ENCODE measurements around the gene BICC1.

Gene BICC1

DNA sequence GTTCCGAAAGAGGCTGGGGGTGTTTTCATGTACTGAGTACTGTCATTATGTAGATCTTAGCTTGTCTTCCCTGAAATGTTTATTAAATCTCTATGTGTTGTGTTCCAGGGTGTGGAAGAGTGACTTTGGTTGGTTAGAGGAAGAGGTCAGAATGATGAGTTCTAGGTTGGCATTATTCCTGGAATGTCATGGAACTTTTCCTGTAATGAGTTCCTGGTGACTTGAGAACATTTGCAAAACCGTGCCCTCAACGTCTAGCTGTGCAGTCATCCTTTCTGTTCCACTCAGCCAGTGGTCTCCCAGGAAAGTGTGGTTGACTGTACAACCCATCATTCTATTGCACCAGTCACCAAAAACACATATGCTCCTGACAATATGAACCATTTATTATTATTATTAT is 129.6 kb downstream of the BICC1 start:
- in situ Hi-C loops (cut with MboI; ENCODE audit: low sequenced_read_pairs) = no loop called here

DNA sequence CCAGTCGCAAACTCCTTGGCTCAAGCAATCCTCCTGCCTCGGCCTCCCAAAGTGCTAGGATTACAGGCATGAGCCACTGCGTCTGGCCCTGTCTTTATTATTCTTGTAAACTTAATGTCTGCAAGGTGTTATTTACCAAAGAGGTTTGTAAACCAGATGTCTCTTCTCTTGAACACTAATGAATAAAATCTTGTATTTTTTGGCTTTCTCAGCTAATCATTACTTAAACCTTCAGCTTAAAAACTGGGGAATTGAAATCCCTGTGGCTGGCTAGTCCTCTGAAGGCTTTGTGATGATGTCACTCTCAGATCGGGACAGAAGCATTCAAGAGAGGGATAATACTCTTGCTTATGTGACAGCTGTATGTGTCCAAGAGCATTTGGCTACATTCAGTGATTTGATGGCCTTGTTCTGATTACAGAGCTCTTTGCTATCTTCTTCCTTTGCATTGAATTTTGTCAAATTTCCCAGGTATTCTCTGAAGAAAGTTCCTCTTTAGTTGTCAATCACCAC is 130.3 kb downstream of the BICC1 start:
- in situ Hi-C loops (cut with MboI; ENCODE audit: low sequenced_read_pairs) = no loop called here

DNA sequence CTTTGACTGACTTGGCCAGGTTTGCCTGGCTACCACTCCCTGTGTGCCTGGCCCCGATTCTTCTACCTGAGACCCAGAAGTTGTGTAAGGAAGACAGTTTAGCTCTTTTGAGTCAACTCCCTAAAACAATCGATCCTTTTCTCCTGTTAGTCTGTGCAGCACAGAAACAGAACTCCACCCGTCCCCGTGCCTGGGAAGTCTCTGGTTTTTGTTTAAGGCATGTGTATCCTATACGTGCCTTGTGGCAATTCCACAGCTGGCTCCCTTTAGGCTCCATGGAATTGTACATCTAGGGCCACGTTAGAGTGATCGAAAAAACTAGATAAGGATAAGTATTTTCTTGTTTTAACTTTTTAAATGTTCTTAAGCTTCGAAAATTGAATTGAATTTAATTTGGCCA is 131.6 kb downstream of the BICC1 start:
- in situ Hi-C loops (cut with MboI; ENCODE audit: low sequenced_read_pairs) = no loop called here

GRCh38 chr10:58645416-58646146 is 132.9 kb downstream of the BICC1 start:
- in situ Hi-C loops (cut with MboI; ENCODE audit: low sequenced_read_pairs) = no loop called here

DNA sequence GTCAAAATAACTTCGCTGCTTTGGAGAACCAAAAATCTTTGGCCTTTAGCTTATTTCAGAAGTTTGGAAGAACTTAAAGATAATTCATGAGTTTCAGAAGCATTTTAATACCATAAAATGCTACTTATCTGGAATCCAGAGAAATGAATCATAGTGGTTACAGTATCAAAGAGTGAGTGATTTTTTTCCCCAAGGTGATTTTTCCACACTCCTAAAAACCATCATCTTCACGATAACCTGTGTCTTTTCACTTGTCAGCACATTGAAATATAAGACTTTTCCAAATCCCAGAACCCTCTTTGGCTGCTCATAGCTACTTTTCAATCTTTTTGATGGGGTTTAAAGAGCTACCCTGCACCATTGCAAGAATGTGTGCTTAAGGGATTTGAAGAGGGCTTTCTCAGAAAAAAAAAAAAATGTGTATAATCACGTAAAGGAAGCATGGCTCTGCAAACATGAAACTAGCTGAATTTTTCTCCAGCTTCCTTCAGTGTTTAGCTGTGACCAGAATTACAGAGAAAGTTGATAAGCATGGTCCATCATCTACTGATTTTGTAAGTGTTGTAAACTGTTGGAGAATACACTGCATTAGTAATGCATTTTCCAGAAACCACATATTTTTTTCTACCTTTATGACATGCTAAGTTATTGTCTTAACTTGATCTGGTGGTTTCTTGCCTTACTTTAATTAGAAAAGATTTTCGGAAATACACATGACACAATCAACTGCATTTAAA is 134.9 kb downstream of the BICC1 start:
- in situ Hi-C loops (cut with MboI; ENCODE audit: low sequenced_read_pairs) = no loop called here

DNA sequence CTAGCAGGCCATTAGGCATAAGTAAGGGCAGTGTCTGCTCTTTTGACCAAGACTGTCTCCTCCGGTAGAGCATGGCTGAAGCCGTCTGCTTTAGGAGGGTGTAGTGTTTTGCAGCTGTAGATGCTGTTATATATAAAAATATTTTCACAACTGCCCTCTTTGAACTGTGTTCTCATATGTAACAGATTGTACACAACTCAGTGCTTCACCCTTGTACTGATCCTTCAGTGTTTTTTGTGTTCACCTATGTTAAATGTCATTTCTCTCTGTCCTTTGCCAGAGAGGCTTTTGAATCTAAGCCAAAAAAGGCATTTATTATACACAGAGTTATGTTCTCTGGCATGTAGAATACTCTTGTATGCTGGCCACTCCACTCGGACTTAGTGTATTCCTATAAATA is 135.5 kb downstream of the BICC1 start:
- in situ Hi-C loops (cut with MboI; ENCODE audit: low sequenced_read_pairs) = no loop called here

DNA sequence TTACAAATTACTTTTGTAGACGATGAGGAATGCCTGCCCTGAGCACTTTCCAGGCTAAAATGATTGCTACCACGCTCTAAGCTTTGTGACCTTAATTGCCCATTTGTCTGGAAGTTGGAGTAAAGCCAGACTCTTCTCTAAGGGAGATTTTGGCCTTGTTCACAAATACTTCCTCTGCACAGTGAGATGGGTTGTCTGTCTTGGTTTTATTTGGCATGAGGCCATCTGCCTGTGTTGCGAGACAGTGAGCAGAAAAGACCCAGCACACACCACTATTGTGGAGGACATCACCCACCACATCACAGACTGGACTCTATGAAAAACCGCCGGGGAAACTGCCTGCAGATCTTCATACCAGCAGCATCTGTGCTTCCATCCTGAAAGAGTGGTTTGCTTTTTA is 138.4 kb downstream of the BICC1 start:
- in situ Hi-C loops (cut with MboI; ENCODE audit: low sequenced_read_pairs) = no loop called here

DNA sequence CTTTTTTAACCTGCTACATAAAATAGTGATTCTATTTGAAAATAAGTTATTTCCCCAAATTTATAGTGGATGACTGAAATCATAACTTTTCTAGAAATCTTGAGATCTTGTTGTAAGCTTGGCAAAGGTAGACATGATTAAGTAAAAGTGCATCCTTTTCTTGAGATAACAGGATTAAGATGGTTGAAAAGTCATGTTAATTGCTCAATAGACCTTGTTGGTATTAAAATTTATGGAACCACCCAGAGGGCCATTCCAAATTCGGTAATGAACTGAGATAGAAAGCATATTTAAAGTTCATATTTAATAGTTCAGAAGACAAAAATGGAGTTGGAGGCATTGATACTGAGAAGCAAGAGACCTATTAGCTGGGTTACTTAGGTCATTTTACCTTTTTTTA is 139.1 kb downstream of the BICC1 start:
- in situ Hi-C loops (cut with MboI; ENCODE audit: low sequenced_read_pairs) = no loop called here

DNA sequence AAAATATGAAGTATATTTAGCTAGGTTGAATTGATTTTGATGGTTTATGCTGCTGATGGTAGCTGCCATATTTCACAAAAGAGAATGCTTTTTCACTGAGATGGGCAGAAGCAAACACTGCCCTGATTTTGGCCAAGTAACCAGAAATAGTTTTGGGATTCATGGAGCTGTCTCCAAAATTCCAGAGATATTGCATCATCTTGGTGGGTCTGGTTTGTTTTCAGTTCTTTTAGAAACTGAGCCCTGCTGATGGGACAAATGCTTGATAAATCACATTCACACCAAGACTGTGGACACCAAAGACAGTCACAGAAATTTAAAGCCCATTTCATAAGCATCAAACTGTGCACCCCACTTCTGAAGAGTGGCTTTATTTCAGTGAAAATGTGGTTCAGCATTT is 140.5 kb downstream of the BICC1 start:
- in situ Hi-C loops (cut with MboI; ENCODE audit: low sequenced_read_pairs) = no loop called here

DNA sequence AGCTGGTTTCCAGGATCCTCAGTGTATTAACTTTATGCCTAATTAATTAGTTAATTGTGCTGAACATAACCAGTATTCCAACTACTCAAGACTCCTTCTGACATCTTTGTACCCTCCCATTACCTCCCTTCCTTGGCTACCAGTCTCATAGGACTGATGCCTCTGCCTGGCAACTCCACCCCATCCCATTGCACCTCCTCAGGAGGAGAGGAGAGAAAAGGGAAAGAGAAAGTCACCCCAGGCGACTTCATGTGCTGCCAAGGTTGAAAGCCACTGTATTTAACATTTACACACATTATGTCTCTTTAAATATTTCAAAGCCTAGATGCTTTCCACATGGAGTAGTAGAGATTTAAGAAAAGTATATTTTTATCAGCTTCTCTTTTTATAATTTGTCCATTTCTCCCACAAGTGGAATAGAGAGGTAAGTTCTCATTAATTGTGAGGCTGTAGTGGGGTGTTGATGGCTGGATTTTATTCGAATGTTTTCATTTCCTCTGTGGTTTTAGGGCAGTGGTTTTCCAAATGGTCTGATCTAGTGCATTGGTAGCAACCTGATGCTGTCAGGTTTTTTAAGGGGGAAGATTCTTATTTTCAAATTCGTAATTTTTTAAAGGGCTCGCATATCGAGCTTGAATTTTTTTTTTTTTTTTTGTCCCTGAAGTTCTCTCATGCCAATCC is 148.0 kb downstream of the BICC1 start:
- in situ Hi-C loops (cut with MboI; ENCODE audit: low sequenced_read_pairs) = no loop called here

DNA sequence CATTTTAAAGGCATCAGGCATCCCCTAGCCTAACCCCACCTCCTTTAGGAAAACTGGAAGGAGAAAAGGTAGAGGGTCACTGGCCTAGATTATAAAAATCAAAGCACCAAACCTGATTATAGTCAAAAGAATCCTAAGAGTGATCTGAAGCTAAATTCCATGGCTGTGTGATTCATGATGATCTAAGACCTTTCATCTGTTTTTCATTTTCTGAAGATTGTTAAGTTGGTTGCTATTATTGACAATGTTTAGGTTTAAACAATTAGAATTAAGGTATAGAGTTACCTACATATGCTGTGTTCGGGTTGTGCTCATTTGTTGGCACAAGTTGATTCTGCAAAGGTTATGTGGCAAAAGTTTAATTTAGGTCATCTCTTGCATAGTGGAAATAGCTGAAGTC is 148.7 kb downstream of the BICC1 start:
- in situ Hi-C loops (cut with MboI; ENCODE audit: low sequenced_read_pairs) = no loop called here

GRCh38 chr10:58661902-58662301 is 149.2 kb downstream of the BICC1 start:
- in situ Hi-C loops (cut with MboI; ENCODE audit: low sequenced_read_pairs) = no loop called here

- in situ Hi-C loops (cut with MboI; ENCODE audit: low sequenced_read_pairs) = no loop called here
Measured at GRCh38 chr10:58662314-58662713, 149.6 kb downstream of the BICC1 start.

GRCh38 chr10:58665361-58665760 is 152.7 kb downstream of the BICC1 start:
- in situ Hi-C loops (cut with MboI; ENCODE audit: low sequenced_read_pairs) = no loop called here

GRCh38 chr10:58666024-58666423 is 153.4 kb downstream of the BICC1 start:
- in situ Hi-C loops (cut with MboI; ENCODE audit: low sequenced_read_pairs) = no loop called here

DNA sequence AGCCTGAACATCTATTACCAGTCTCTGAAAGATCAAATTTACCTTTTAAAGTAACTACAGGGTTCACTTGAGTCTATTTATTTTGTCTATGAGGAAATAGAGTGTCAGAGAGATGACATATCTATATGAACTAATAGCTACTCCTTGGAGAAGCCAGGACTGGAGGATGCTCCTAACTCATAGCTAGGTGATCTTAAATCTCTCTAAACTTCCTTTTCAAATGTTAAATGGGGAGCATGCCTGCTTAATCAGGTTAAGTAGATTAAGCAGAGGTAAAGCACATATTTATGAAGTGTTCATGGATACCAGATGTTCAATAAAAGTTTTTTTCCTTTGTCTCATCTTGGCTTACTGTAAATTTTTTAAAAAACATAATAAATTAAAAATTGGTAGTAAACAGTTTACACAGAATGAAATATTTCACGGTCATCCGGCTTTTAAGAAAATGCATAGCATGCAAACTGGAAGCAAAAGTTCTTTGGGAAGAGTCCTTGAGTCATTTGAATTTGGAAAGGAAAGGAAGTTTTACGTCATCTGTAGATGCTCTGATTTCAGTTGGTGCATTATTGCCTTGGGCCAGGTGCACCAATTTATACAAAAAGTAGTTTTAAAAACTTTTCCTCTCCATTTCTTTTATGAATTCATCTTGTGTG is 155.1 kb downstream of the BICC1 start:
- in situ Hi-C loops (cut with MboI; ENCODE audit: low sequenced_read_pairs) = no loop called here

GRCh38 chr10:58672845-58673244 is 160.2 kb downstream of the BICC1 start:
- in situ Hi-C loops (cut with MboI; ENCODE audit: low sequenced_read_pairs) = no loop called here

DNA sequence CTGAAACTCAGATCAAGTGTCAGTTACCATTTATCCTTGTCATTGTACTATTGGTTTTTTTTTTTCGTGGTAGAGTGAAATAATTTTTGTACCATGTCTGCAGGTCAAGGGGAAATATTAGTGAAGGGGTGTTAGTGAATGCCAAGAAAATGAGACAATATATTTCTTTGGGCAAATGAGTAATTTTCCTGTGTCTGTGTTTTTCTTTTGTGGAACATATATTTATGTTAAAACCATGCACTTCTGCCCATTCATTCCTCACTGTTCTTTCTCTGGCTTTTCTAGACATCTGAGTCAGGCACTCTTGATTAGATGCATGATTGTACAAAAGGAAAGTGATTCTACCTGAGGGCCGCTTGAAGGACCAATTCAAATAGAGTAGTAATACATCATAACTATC is 161.6 kb downstream of the BICC1 start:
- in situ Hi-C loops (cut with MboI; ENCODE audit: low sequenced_read_pairs) = no loop called here

- in situ Hi-C loops (cut with MboI; ENCODE audit: low sequenced_read_pairs) = no loop called here
Measured at GRCh38 chr10:58675321-58675720, 162.6 kb downstream of the BICC1 start.

DNA sequence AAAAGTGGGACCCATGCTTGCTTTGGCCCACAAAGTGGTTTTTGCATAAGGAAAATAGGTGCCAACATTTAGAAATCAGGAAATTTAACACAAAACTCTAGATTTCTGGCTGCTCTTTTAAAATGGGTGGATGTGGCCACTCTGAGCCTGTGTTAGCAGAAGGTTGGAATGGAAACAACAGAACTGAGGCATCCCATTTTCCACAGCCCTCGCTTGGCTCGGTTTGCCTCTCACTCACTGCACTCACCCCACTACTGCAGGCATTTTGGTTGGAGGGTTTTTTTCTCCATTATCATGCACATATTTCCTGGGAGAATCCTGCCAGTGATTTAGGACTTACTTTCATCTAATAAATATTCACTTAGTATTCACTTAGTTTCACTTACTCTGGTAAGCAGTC is 178.9 kb downstream of the BICC1 start:
- in situ Hi-C loops (cut with MboI; ENCODE audit: low sequenced_read_pairs) = no loop called here

- in situ Hi-C loops (cut with MboI; ENCODE audit: low sequenced_read_pairs) = no loop called here
Measured at GRCh38 chr10:58693919-58694318, 181.2 kb downstream of the BICC1 start.
